Measurements from ENCODE around the gene DPF3. TPM values are rescaled to one million over a fixed set of nuclear protein-coding genes. Genes with fewer than 3 reads are reported as not detected.

Gene DPF3
- total RNA-seq, 1 donor from 2014 or later: 3.0 TPM

DNA sequence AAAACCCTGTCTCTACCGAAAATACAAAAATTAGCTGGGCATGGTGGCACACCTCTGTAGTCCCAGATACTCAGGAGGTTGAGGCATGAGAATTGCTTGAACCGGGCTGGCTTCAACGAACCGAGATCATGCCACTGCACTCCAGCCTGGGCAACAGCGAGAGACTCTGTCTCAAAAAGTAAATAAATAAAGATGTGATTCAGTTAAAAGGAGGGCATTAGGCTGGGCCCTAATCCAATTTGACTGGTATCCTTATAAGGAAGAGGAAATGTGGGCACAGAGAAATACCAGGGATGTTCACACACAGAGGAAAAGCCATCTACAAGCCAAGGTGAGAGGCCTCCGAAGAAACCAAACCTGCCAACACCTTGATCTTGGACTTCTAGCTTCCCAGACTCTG lies 22.3 kb upstream of the DPF3 start:
- peaks cover 4% of the 10 kb centered on the region for H3K4me1 Mint-ChIP-seq (ENCODE audit: unreplicated experiment)
- H3K27me3 Mint-ChIP-seq (ENCODE audit: unreplicated experiment): no peaks in the 10 kb centered on the region
- H3K27ac Mint-ChIP-seq (ENCODE audit: unreplicated experiment): no peak overlapping the region
- no peaks in the 10 kb centered on the region for H3K9me3 Mint-ChIP-seq (ENCODE audit: unreplicated experiment)
- no peak overlapping the region for H3K4me3 Mint-ChIP-seq (ENCODE audit: unreplicated experiment)
- DNase-seq (ENCODE audit: low spot score): no peak
- no peaks in the 10 kb centered on the region for H3K36me3 Mint-ChIP-seq (ENCODE audit: low read depth, unreplicated experiment)
- TF ChIP-seq, protein P1, sequence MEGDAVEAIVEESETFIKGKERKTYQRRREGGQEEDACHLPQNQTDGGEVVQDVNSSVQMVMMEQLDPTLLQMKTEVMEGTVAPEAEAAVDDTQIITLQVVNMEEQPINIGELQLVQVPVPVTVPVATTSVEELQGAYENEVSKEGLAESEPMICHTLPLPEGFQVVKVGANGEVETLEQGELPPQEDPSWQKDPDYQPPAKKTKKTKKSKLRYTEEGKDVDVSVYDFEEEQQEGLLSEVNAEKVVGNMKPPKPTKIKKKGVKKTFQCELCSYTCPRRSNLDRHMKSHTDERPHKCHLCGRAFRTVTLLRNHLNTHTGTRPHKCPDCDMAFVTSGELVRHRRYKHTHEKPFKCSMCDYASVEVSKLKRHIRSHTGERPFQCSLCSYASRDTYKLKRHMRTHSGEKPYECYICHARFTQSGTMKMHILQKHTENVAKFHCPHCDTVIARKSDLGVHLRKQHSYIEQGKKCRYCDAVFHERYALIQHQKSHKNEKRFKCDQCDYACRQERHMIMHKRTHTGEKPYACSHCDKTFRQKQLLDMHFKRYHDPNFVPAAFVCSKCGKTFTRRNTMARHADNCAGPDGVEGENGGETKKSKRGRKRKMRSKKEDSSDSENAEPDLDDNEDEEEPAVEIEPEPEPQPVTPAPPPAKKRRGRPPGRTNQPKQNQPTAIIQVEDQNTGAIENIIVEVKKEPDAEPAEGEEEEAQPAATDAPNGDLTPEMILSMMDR (IDR thresholded peaks at IDR 0.05; ENCODE audit: unreplicated experiment): no peak

GRCh38 chr14:72913809-72914208 lies 19.9 kb upstream of the DPF3 start:
- no peaks in the 10 kb centered on the region for H3K27me3 Mint-ChIP-seq (ENCODE audit: unreplicated experiment)
- TF ChIP-seq, protein P1 (IDR thresholded peaks at IDR 0.05; ENCODE audit: unreplicated experiment): no peak
- no peak overlapping the region for H3K27ac Mint-ChIP-seq (ENCODE audit: unreplicated experiment)
- no peak overlapping the region for H3K4me3 Mint-ChIP-seq (ENCODE audit: unreplicated experiment)
- no peaks in the 10 kb centered on the region for H3K9me3 Mint-ChIP-seq (ENCODE audit: unreplicated experiment)
- H3K36me3 Mint-ChIP-seq (ENCODE audit: low read depth, unreplicated experiment): no peaks in the 10 kb centered on the region
- peaks cover 2% of the 10 kb centered on the region for H3K4me1 Mint-ChIP-seq (ENCODE audit: unreplicated experiment)
- DNase-seq (ENCODE audit: low spot score): no peak

DNA sequence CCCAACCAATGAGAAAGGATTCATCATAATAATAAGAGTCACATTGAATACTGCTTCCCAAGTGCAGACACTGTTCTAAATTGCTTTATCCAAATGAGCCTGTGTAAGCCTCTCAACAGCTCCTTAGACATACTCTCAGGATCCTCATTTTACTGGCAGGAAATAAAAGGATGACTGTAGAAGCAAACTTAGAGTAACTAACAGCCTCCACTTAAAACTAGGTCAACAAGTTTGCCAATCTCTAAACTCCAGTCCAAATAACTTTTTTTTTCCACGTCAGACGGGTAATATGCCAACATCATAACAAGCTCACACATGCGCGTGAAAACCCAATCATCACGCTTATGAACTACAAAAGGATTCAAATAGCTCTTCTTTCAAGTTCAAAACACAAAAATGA lies 15.3 kb upstream of the DPF3 start:
- Mint-ChIP-seq H3K4me1 (ENCODE audit: unreplicated experiment) (no peaks in the 10 kb centered on the region), H3K4me3 (ENCODE audit: unreplicated experiment) (no peak overlapping the region), H3K9me3 (ENCODE audit: unreplicated experiment) (no peaks in the 10 kb centered on the region), H3K27ac (ENCODE audit: unreplicated experiment) (no peak overlapping the region), H3K36me3 (ENCODE audit: low read depth, unreplicated experiment) (no peaks in the 10 kb centered on the region), H3K27me3 (ENCODE audit: unreplicated experiment) (no peaks in the 10 kb centered on the region)
- TF ChIP-seq, protein P1 (IDR thresholded peaks at IDR 0.05; ENCODE audit: unreplicated experiment): no peak
- DNase-seq (ENCODE audit: low spot score): no peak

GRCh38 chr14:72907886-72908285 lies 14.0 kb upstream of the DPF3 start:
- no peaks in the 10 kb centered on the region for H3K9me3 Mint-ChIP-seq (ENCODE audit: unreplicated experiment)
- no peak overlapping the region for H3K27ac Mint-ChIP-seq (ENCODE audit: unreplicated experiment)
- no peaks in the 10 kb centered on the region for H3K36me3 Mint-ChIP-seq (ENCODE audit: low read depth, unreplicated experiment)
- TF ChIP-seq, protein P1 (IDR thresholded peaks at IDR 0.05; ENCODE audit: unreplicated experiment): no peak
- no peak overlapping the region for H3K4me3 Mint-ChIP-seq (ENCODE audit: unreplicated experiment)
- no peaks in the 10 kb centered on the region for H3K4me1 Mint-ChIP-seq (ENCODE audit: unreplicated experiment)
- DNase-seq (ENCODE audit: low spot score): no peak
- no peaks in the 10 kb centered on the region for H3K27me3 Mint-ChIP-seq (ENCODE audit: unreplicated experiment)

- Mint-ChIP-seq H3K9me3 (ENCODE audit: unreplicated experiment) (no peaks in the 10 kb centered on the region), H3K4me1 (ENCODE audit: unreplicated experiment) (no peaks in the 10 kb centered on the region), H3K36me3 (ENCODE audit: low read depth, unreplicated experiment) (no peaks in the 10 kb centered on the region), H3K27me3 (ENCODE audit: unreplicated experiment) (no peaks in the 10 kb centered on the region), H3K27ac (ENCODE audit: unreplicated experiment) (no peak overlapping the region), H3K4me3 (ENCODE audit: unreplicated experiment) (no peak overlapping the region)
- TF ChIP-seq, protein P1 (IDR thresholded peaks at IDR 0.05; ENCODE audit: unreplicated experiment): no peak
- DNase-seq (ENCODE audit: low spot score): no peak
Measured at GRCh38 chr14:72906879-72907278, 13.0 kb upstream of the DPF3 start.

Measured in endothelial cell (in vitro differentiated cells).